HepG2 (cell line): ENCODE results near the gene SH3D21. TPM values are rescaled to one million over a fixed set of nuclear protein-coding genes. Genes with fewer than 3 reads are reported as not detected.

Source experiments
- ARID5B ChIP-seq: IDR thresholded peaks from 2 replicates; pipeline ENCODE4 v1.4.0; 2020; ENCODE audit warnings: mild to moderate bottlenecking, missing genetic modification reagents
- ATF4 ChIP-seq, 2 experiments: fragments of 450-650 bp in 1 of 2; sonication (generic) in 1 of 2; formaldehyde crosslinking; IDR thresholded peaks; 2 replicates each; pipeline versions ENCODE4 v1.5.0 to v1.8.0; 2020 to 2022; ENCODE audit warnings: mild to moderate bottlenecking in 1 of 2, missing genetic modification reagents in 1 of 2
- HNRNPK ChIP-seq: fragments of 200-400 bp; formaldehyde crosslinking; IDR thresholded peaks from 2 replicates; pipeline ENCODE4 v1.6.1; 2018; ENCODE audit warnings: low read length, low read depth, moderate library complexity, mild to moderate bottlenecking; ENCODE audit not compliant: poor library complexity, severe bottlenecking
- MTF2 ChIP-seq: sonication (generic); formaldehyde crosslinking; IDR thresholded peaks from 2 replicates; pipeline ENCODE4 v1.5.0; 2020; ENCODE audit warnings: missing genetic modification reagents, borderline replicate concordance
- PCBP2 ChIP-seq: fragments of 200-400 bp; formaldehyde crosslinking; optimal IDR thresholded peaks from 2 replicates; pipeline ENCODE3; 2018; ENCODE audit warnings: low read length, low read depth; ENCODE audit not compliant: poor library complexity, severe bottlenecking
- PHF21A ChIP-seq: sonication (generic); formaldehyde crosslinking; IDR thresholded peaks from 2 replicates; pipeline ENCODE4 v1.5.0; 2020; ENCODE audit warnings: mild to moderate bottlenecking, missing genetic modification reagents
- REXO4 ChIP-seq: sonication (generic); formaldehyde crosslinking; IDR thresholded peaks from 2 replicates; pipeline ENCODE4 v1.8.0; 2022; ENCODE audit warnings: missing genetic modification reagents, mild to moderate bottlenecking, borderline replicate concordance
- SKI ChIP-seq: fragments of 450-650 bp; IDR thresholded peaks from one replicate; pipeline ENCODE4 v1.6.1; 2018; ENCODE audit warnings: mild to moderate bottlenecking; ENCODE audit not compliant: partially characterized antibody
- SMAD3 ChIP-seq: sonication (generic); formaldehyde crosslinking; IDR thresholded peaks from 2 replicates; pipeline ENCODE4 v1.4.0; 2020; ENCODE audit warnings: missing genetic modification reagents
- SMC3 ChIP-seq: IDR thresholded peaks from 2 replicates; pipeline ENCODE4 v1.6.1; 2011; ENCODE audit warnings: low read length, improper control_type of control experiment
- TBP ChIP-seq: sonication (generic); formaldehyde crosslinking; IDR thresholded peaks from 2 replicates; pipeline ENCODE4 v1.5.0; 2020; ENCODE audit warnings: missing genetic modification reagents
- TBX2 ChIP-seq: sonication (generic); formaldehyde crosslinking; IDR thresholded peaks from 2 replicates; pipeline ENCODE4 v1.5.0; 2020; ENCODE audit warnings: missing genetic modification reagents, mild to moderate bottlenecking, borderline replicate concordance
- TP53 ChIP-seq: sonication (generic); formaldehyde crosslinking; conservative IDR thresholded peaks from 2 replicates; pipeline ENCODE4 v1.4.0; 2020; ENCODE audit warnings: missing genetic modification reagents
- ZC3H4 ChIP-seq: sonication (generic); formaldehyde crosslinking; IDR thresholded peaks from 2 replicates; pipeline ENCODE4 v1.4.0; 2020; ENCODE audit warnings: missing genetic modification reagents, borderline replicate concordance
- ZFP41 ChIP-seq: sonication (generic); formaldehyde crosslinking; IDR thresholded peaks from 2 replicates; pipeline ENCODE4 v1.4.0; 2020; ENCODE audit warnings: mild to moderate bottlenecking, missing genetic modification reagents, borderline replicate concordance
- ZKSCAN5 ChIP-seq: sonication (generic); formaldehyde crosslinking; IDR thresholded peaks from 2 replicates; pipeline ENCODE4 v1.5.1; 2020; ENCODE audit warnings: mild to moderate bottlenecking, missing genetic modification reagents
- ZNF12 ChIP-seq: sonication (generic); formaldehyde crosslinking; IDR thresholded peaks from 2 replicates; pipeline ENCODE4 v1.5.0; 2020; ENCODE audit warnings: missing genetic modification reagents
- ZNF276 ChIP-seq: sonication (generic); formaldehyde crosslinking; IDR thresholded peaks from 2 replicates; pipeline ENCODE4 v1.4.0; 2020; ENCODE audit warnings: mild to moderate bottlenecking, low read depth, missing genetic modification reagents
- ZNF282 ChIP-seq: fragments of 450-650 bp; IDR thresholded peaks from 2 replicates; pipeline ENCODE4 v1.6.1; 2018; ENCODE audit not compliant: partially characterized antibody
- ZNF414 ChIP-seq: sonication (generic); formaldehyde crosslinking; IDR thresholded peaks from 2 replicates; pipeline ENCODE4 v1.5.0; 2020; ENCODE audit warnings: missing genetic modification reagents
- ZNF570 ChIP-seq: sonication (generic); formaldehyde crosslinking; IDR thresholded peaks from 2 replicates; pipeline ENCODE4 v1.4.0; 2020; ENCODE audit warnings: mild to moderate bottlenecking, missing genetic modification reagents, borderline replicate concordance
- ZNF672 ChIP-seq: sonication (generic); formaldehyde crosslinking; IDR thresholded peaks from 2 replicates; pipeline ENCODE4 v1.8.1; 2022; ENCODE audit warnings: missing genetic modification reagents
- ZNF703 ChIP-seq: sonication (generic); formaldehyde crosslinking; IDR thresholded peaks from 2 replicates; pipeline ENCODE4 v1.5.1; 2020; ENCODE audit warnings: missing genetic modification reagents, mild to moderate bottlenecking, moderate library complexity, borderline replicate concordance
- ZNF709 ChIP-seq: sonication (generic); formaldehyde crosslinking; IDR thresholded peaks from 2 replicates; pipeline ENCODE4 v1.5.0; 2020; ENCODE audit warnings: mild to moderate bottlenecking, missing genetic modification reagents
- polyA plus RNA-seq, 8 experiments: library from polyadenylated mRNA; depleted of rRNA in 3 of 8; stranded (reverse) in 7 of 8; unstranded in 1 of 8; fragments of >200 nt; fragmentation: Illumina TruSeq in 4 of 8; extraction: Trizol in 4 of 8; gene quantifications; 2 replicates each; pipeline versions ENCODE4 v1.2.1 to v1.2.3, GENCODE V29; 2011 to 2016; ENCODE audit warnings: low read depth in 4 of 8, missing spikeins in 1 of 8, mixed read lengths in 1 of 8; ENCODE audit not compliant: insufficient read depth in 1 of 8
- total RNA-seq, 5 experiments: library from RNA; depleted of rRNA; stranded (reverse); fragments of >200 nt; fragmentation: Illumina TruSeq; extraction: Trizol; gene quantifications; 2 replicates each; pipeline ENCODE4 v1.2.3, GENCODE V29; 2016; ENCODE audit warnings: low read depth in 1 of 5

The SH3D21 gene
- total and polyA plus RNA-seq, 2 of the 13 experiments (the other 11 are each of a cell fraction or from before 2014, with no cell fraction given) = 5.1 to 8.6 TPM

DNA sequence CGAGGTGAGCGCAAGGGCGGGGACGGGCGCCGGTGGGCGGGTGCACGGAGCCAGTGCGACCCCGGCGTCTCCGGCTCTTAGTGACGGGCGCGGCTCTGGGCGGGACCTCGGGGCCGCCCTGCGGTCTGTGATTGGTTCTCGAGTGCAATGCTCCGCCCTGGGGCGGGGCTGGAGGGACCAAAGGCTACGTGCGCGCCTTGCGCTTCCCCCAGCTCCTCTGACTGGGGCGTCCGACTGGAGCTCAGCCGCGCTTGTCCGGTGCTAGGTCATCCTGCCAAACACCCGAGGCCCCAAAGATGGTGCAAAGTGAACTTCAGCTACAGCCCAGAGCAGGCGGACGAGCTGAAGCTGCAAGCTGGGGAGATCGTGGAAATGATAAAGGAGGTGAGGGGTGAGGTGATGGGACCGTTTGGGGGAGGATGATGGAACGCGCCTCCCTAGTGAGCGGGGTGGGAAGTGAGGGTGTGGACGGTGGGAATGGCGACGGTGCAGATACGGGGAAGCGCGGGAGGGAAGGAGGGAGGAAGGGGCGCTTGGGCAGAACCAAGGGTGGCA is 811 bp downstream of the SH3D21 start (continued):
- TF ChIP-seq ATF4 (CRISPR knock-in tag; IDR thresholded peaks at IDR 0.05) (0 out of 4 replicates have a peak, but pooled peaks of 1 of the 2 experiments have one; percentile 28), MTF2 (CRISPR knock-in tag) (no peak), TBP (CRISPR knock-in tag) (no peak), TBX2 (CRISPR knock-in tag) (peak; percentile 79), ZNF276 (CRISPR knock-in tag) (no peak; the same call in 1 of the 2 replicates), ZNF672 (no peak), ZC3H4 (CRISPR knock-in tag) (no peak), TP53 (CRISPR knock-in tag) (no peak), ZNF570 (CRISPR knock-in tag) (no peak), ZFP41 (CRISPR knock-in tag) (no peak), ZNF709 (CRISPR knock-in tag) (no peak), SMC3 (no peak), ZNF703 (CRISPR knock-in tag) (no peak), SMAD3 (peak; percentile 63; the same call in 1 of the 2 replicates), PHF21A (CRISPR knock-in tag) (no peak; the same call in 1 of the 2 replicates), REXO4 (no peak), ZNF282 (no peak), ZNF12 (CRISPR knock-in tag) (no peak), SKI (peak; percentile 29), ZNF414 (CRISPR knock-in tag) (peak; percentile 34; the same call in 1 of the 2 replicates), HNRNPK (no peak), PCBP2 (no peak), ARID5B (peak; percentile 56), ZKSCAN5 (CRISPR knock-in tag) (peak; percentile 90)
